Lower leg skin (tissue), 4 donors: ENCODE results near the gene NRAS. TPM values are rescaled to one million over a fixed set of nuclear protein-coding genes. Genes with fewer than 3 reads are reported as not detected.

Experiments used
- DNase-seq, 2 donors: peaks; one replicate each; pipeline ENCODE4 v3.0.0-alpha.2; 2019; ENCODE audit warnings: low spot score in 2 of 2
- H3K4me3 ChIP-seq: fragments of 200-600 bp; sonication (generic); 2 replicates; pipeline ENCODE4 v1.5.1; 2017; ENCODE audit warnings: mild to moderate bottlenecking, low read depth; ENCODE audit not compliant: poor library complexity, severe bottlenecking
- CTCF ChIP-seq, 3 donors: fragments of 450-650 bp; IDR thresholded peaks; one replicate each; pipeline ENCODE4 v1.5.1; 2016; ENCODE audit warnings: antibody characterized with exemption in 3 of 3, mild to moderate bottlenecking in 3 of 3, moderate library complexity in 2 of 3
- POLR2A ChIP-seq, 2 donors: fragments of 450-650 bp; IDR thresholded peaks; one replicate each; pipeline ENCODE4 v1.6.1; 2016 to 2017; ENCODE audit warnings: antibody characterized with exemption in 2 of 2, mild to moderate bottlenecking in 1 of 2, moderate library complexity in 1 of 2
- WGBS, 2 donors: methylation state at CpG; one replicate each; pipeline ENCODE4 v1.1.5; 2018; 5-methylcytosine and 5-hydroxymethylcytosine counted together
- intact Hi-C: fragments of 100-400 bp; cut with DNase I; formaldehyde crosslinking; loops from one replicate; pipeline ENCODE4 v1.15.0; 2023; ENCODE audit warnings: low total_unique reads
- total RNA-seq, 4 donors: library from RNA; depleted of rRNA; stranded (reverse); fragments of >200 nt; gene quantifications; one replicate each; pipeline ENCODE4 v1.1.0, GENCODE V29; 2016

Gene NRAS
- total RNA-seq, 4 donors from 2014 or later: 19.6 to 40.0 (median 33.2) TPM

GRCh38 chr1:114696810-114697209, 19.8 kb downstream of the NRAS start:
- no peak overlapping the region for H3K4me3 ChIP-seq
- DNase-seq: no peak
- intact Hi-C loops: no loop called here
- TF ChIP-seq CTCF (IDR thresholded peaks at IDR 0.05) (no peak), POLR2A (IDR thresholded peaks at IDR 0.05) (no peak)

GRCh38 chr1:114695430-114696058, 21.0 kb downstream of the NRAS start, which contains the start of gene AMPD1:
AMPD1 (minus strand) TSS chr1:114695546; CDS start chr1:114695471, 75 bp downstream.
- 46 to 49% methylated on average over 6 of the region's 6 CpGs for WGBS, 2 donors
- TF ChIP-seq POLR2A (IDR thresholded peaks at IDR 0.05) (no peak), CTCF (IDR thresholded peaks at IDR 0.05) (no peak)
- intact Hi-C loops: no loop called here
- DNase-seq: no peak
- H3K4me3 ChIP-seq: no peak within 1 kb of the TSS

- no peak for TF ChIP-seq CTCF (IDR thresholded peaks at IDR 0.05)
- TF ChIP-seq POLR2A (IDR thresholded peaks at IDR 0.05): no peak
- DNase-seq: no peak
- intact Hi-C loops: no loop called here
- 83 to 85% methylated on average over 9 of the region's 9 CpGs for WGBS, 2 donors
- H3K4me3 ChIP-seq: no peak overlapping the region
Measured at GRCh38 chr1:114694540-114695310, 21.8 kb downstream of the NRAS start.

GRCh38 chr1:114692947-114693346, 23.6 kb downstream of the NRAS start:
- intact Hi-C loops: no loop called here
- DNase-seq: no peak
- 93 to 94% methylated on average over 3 of the region's 3 CpGs for WGBS, 2 donors
- H3K4me3 ChIP-seq: no peak overlapping the region
- TF ChIP-seq CTCF (IDR thresholded peaks at IDR 0.05) (no peak), POLR2A (IDR thresholded peaks at IDR 0.05) (no peak)

GRCh38 chr1:114691061-114691460, 25.5 kb downstream of the NRAS start:
- DNase-seq: no peak
- no peak overlapping the region for H3K4me3 ChIP-seq
- intact Hi-C loops: no loop called here
- TF ChIP-seq POLR2A (IDR thresholded peaks at IDR 0.05) (no peak), CTCF (IDR thresholded peaks at IDR 0.05) (no peak)
- 73 to 74% methylated on average over 2 of the region's 2 CpGs for WGBS, 2 donors
